D341Med (cell line): ENCODE data around the gene TTBK2.
A peak's percentile ranks its signal among the peaks of the same experiment; 100 is the strongest.
"Not testable (repeated sequence)": the region's sequence is repeated elsewhere in the genome, so short reads cannot be mapped to it uniquely, and the experiment has no call there.

Experiments
- DNase-seq: peaks from one replicate; pipeline ENCODE4 v3.0.0; 2012; ENCODE audit warnings: low spot score

TTBK2 gene

GRCh38 chr15:42920519-42921341, at the start of gene TTBK2:
Gene TTBK2 (minus strand): TSS chr15:42920778. CDS start chr15:42878617, 42,161 bp downstream.
- DNase-seq: peak; percentile 97

- DNase-seq: no peak
Observed at GRCh38 chr15:42964476-42964875, 43.9 kb upstream of the TTBK2 start.

GRCh38 chr15:42955518-42955917, 34.9 kb upstream of the TTBK2 start:
- no peak for DNase-seq

- DNase-seq: no peak
Observed at GRCh38 chr15:42954291-42954690, 33.7 kb upstream of the TTBK2 start.

DNA sequence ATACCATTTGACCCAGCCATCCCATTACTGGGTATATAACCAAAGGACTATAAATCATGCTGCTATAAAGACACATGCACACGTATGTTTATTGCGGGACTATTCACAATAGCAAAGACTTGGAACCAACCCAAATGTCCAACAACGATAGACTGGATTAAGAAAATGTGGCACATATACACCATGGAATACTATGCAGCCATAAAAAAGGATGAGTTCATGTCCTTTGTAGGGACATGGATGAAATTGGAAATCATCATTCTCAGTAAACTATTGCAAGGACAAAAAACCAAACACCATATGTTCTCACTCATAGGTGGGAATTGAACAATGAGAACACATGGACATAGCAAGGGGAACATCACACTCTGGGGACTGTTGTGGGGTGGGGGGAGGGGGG, 28.3 kb upstream of the TTBK2 start:
- not testable (repeated sequence) for DNase-seq

DNA sequence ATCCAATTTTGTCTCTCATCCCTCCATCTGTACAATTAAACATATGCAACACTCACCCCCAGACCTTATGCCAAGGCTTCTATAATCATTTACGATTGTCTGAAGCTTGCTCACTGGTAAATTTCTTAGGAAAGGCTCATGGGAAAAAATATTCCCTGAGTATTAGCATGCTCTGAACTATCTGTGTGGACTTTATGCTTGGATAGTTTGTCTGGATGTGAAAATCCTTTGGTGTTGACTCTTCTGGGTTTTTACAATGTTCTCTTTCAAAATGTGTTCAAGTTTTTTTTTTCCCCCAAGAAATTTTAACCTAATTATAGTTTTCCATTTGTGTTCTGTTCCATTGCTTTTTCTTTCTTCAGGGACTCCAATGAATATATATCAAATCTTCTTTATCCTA, 19.9 kb upstream of the TTBK2 start:
- DNase-seq: no peak

- no peak for DNase-seq
Observed at GRCh38 chr15:42939841-42940240, 19.3 kb upstream of the TTBK2 start.

GRCh38 chr15:42937143-42937542, 16.6 kb upstream of the TTBK2 start:
- DNase-seq: no peak

DNA sequence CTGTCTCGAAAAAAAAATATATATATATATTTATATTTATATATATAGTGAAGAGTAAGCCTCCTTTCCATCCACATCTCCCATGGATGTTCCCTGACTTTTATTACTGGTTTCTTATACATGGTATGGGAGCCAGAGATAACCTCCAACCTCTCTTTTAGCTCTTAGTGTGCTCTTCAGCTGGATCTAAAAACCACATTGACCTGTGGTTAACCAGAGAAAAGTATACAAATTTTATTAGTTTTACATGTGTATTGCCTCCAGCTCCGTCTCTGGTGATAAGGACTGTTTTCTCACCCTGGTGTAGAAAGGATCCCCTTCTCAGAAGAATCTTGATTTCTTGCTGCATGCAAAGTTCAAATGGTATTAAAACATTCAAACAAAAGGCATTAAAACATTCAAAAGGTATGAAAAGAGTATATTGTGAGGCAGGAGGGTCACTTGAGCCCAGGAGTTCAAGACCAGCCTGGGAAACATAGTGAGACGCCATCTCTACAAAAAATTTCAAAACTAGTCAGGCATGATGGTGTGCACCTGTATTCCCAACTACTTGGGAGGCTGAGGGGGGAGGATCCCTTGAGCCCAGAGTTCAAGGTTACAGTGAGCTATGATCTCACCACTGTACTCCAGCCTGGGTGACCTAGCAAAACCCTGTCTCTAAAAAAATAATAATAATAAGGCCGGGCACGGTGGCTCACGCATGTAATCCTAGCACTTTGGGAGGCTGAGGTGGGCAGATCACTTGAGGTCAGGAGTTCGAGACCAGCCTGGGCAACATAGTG, 13.5 kb upstream of the TTBK2 start:
- DNase-seq: no peak

GRCh38 chr15:42932833-42933515, 12.4 kb upstream of the TTBK2 start:
- no peak for DNase-seq

GRCh38 chr15:42931702-42932486, 11.3 kb upstream of the TTBK2 start:
- no peak for DNase-seq

GRCh38 chr15:42929306-42929848, 8.8 kb upstream of the TTBK2 start:
- DNase-seq: no peak

DNA sequence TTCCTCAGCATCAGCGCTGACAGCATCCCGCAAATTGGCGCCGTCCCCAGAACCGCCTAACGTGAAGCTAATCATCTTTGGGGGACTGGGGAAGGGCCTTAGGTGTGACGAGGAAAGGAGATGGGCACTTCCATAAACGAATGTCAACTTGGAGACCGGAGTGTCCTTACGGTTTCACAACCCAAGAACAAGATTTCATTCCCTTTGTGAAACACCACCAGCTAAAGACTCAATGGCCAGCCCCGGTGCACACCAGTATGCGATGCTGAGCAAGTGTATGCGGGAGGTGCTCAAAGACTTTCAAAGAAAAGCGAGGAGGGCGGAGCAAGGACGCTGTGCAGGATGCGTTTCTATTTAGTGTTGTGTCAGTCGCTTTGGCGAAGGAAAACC, 759 bp upstream of the TTBK2 start:
- no peak for DNase-seq

- peak; percentile 31 for DNase-seq
Observed at GRCh38 chr15:42919799-42920518, 619 bp downstream of the TTBK2 start.

- DNase-seq: no peak
Observed at GRCh38 chr15:42919308-42919707, 1.3 kb downstream of the TTBK2 start.

DNA sequence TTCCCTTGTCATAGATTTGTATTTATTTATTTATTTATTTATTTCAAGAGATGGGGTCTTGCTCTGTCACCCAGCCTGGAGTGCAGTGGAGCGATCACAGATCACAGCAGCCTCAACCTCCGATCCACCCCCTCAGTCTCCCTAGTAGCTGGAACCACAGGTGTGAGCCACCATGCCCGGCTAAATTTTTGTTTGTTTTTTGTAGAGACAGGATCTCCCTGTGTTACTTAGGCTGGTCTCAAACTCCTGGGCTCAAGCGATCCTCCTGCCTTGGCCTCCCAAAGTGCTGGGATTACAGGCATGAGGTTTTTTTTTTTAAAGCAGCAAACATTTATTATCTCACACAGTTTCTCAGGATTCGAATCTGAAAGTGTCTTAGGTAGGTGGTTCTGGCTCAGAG, 2.5 kb downstream of the TTBK2 start:
- DNase-seq: no peak

GRCh38 chr15:42915654-42916315, 4.8 kb downstream of the TTBK2 start:
- DNase-seq: no peak

GRCh38 chr15:42914728-42915497, 5.7 kb downstream of the TTBK2 start:
- no peak for DNase-seq

GRCh38 chr15:42911058-42911592, 9.5 kb downstream of the TTBK2 start:
- no peak for DNase-seq
